Thyroid gland (tissue), 4 donors: ENCODE data around the gene SAMD7.

Experiments
- POLR2A ChIP-seq, 2 donors: fragments of 450-650 bp; IDR thresholded peaks; one replicate each; pipeline ENCODE4 v1.6.1; 2017; ENCODE audit warnings: antibody characterized with exemption in 2 of 2, mild to moderate bottlenecking in 2 of 2, moderate library complexity in 1 of 2
- TF ChIP-seq, protein P1 (sequence below), 6 experiments: fragments of 200-600 bp in 3 of 6; fragments of 450-650 bp in 3 of 6; sonication (generic) in 3 of 6; IDR thresholded peaks; one replicate each; pipeline ENCODE4 v1.5.1; 2016 to 2019; ENCODE audit warnings: antibody characterized with exemption in 6 of 6, mild to moderate bottlenecking in 2 of 6, inconsistent platforms in 1 of 6, moderate library complexity in 1 of 6

- TF ChIP-seq, protein P1, sequence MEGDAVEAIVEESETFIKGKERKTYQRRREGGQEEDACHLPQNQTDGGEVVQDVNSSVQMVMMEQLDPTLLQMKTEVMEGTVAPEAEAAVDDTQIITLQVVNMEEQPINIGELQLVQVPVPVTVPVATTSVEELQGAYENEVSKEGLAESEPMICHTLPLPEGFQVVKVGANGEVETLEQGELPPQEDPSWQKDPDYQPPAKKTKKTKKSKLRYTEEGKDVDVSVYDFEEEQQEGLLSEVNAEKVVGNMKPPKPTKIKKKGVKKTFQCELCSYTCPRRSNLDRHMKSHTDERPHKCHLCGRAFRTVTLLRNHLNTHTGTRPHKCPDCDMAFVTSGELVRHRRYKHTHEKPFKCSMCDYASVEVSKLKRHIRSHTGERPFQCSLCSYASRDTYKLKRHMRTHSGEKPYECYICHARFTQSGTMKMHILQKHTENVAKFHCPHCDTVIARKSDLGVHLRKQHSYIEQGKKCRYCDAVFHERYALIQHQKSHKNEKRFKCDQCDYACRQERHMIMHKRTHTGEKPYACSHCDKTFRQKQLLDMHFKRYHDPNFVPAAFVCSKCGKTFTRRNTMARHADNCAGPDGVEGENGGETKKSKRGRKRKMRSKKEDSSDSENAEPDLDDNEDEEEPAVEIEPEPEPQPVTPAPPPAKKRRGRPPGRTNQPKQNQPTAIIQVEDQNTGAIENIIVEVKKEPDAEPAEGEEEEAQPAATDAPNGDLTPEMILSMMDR (IDR thresholded peaks at IDR 0.05) = no peak
- no peak for TF ChIP-seq POLR2A (IDR thresholded peaks at IDR 0.05)
These were observed 12.5 kb downstream of the SAMD7 start for GRCh38 chr3:169923831-169924230.
